Bronchial epithelial cell (primary cell): Measurements from ENCODE around the gene GNA14. TPM values are rescaled to one million over a fixed set of nuclear protein-coding genes. Genes with fewer than 3 reads are reported as not detected.
A peak's percentile ranks its signal among the peaks of the same experiment; 100 is the strongest.

Experiments
- DNase-seq: peaks from one replicate; pipeline ENCODE4 v3.0.0-alpha.2; 2010; ENCODE audit warnings: low read depth
- FAIRE-seq: peaks from 2 replicates; lab custom pipeline; 2011; peaks lifted over from hg19 to GRCh38; lab: Jason Lieb, UNC
- H3K27me3 ChIP-seq: 2 replicates; pipeline ENCODE4 v1.5.1; 2011; ENCODE audit warnings: low read length; ENCODE audit not compliant: control insufficient read depth, insufficient read depth
- H3K36me3 ChIP-seq: 2 replicates; pipeline ENCODE4 v1.5.1; 2011; ENCODE audit warnings: low read length; ENCODE audit not compliant: control insufficient read depth, insufficient read depth
- H3K4me3 ChIP-seq: 2 replicates; pipeline ENCODE4 v1.5.1; 2011; ENCODE audit warnings: mild to moderate bottlenecking, low read depth, low read length, control low read depth
- total RNA-seq: library from RNA; depleted of rRNA; stranded (reverse); fragments of >200 nt; gene quantifications from 2 replicates; pipeline ENCODE4 v1.2.1, GENCODE V29; 2014
- TF ChIP-seq, protein P1 (sequence below): IDR thresholded peaks from 2 replicates; pipeline ENCODE4 v1.5.1; 2011; ENCODE audit warnings: mild to moderate bottlenecking, moderate library complexity, low read length, control low read depth, inconsistent platforms; ENCODE audit not compliant: insufficient read depth, severe bottlenecking

The GNA14 gene
- total RNA-seq, 1 donor from 2014 or later: not detected

- H3K27me3 ChIP-seq: no peaks in the 10 kb centered on the region
- no peak for FAIRE-seq
Measured at GRCh38 chr9:77562019-77562748, 85.9 kb downstream of the GNA14 start.

DNA sequence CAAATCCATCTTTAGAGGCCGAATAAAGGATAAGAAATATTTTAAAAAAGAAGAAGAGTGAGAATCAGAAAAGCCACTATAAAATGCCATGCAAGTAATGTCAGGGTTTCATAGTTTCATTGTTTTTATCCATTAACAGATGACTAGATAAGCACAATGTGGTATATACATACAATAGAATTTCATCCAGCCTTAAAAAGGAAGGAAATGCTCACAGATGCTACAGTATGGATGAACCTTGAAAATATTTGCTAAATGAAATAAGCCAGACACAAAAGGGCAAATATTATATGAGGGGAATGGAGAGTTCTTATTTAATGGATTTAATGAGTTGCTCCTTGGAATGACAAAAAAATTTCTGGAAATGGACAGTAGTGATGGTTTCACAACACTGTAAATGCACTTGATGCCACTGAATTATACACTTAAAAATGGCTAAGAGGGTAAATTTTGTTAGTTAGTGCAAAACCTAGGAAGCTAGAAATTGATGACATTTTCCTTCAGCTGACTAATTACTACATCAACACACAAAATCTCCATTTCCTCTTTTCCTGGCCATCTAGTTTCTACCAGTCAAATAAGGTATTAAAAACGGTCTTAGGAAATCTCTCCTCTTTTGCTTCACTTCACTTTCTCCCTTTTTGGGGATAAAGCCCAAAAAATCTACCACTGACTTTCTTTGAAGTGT is 86.6 kb downstream of the GNA14 start:
- FAIRE-seq (peak; percentile 28), DNase-seq (no peak)
- Histone ChIP-seq H3K4me3 (no peak overlapping the region), H3K27me3 (no peaks in the 10 kb centered on the region), H3K36me3 (no peaks in the 10 kb centered on the region)
- TF ChIP-seq, protein P1, sequence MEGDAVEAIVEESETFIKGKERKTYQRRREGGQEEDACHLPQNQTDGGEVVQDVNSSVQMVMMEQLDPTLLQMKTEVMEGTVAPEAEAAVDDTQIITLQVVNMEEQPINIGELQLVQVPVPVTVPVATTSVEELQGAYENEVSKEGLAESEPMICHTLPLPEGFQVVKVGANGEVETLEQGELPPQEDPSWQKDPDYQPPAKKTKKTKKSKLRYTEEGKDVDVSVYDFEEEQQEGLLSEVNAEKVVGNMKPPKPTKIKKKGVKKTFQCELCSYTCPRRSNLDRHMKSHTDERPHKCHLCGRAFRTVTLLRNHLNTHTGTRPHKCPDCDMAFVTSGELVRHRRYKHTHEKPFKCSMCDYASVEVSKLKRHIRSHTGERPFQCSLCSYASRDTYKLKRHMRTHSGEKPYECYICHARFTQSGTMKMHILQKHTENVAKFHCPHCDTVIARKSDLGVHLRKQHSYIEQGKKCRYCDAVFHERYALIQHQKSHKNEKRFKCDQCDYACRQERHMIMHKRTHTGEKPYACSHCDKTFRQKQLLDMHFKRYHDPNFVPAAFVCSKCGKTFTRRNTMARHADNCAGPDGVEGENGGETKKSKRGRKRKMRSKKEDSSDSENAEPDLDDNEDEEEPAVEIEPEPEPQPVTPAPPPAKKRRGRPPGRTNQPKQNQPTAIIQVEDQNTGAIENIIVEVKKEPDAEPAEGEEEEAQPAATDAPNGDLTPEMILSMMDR: no peak

More at GRCh38 chr9:77562019-77562748, 85.9 kb downstream of the GNA14 start:
- TF ChIP-seq, protein P1: no peak
- no peak for DNase-seq
- H3K36me3 ChIP-seq: no peaks in the 10 kb centered on the region
- H3K4me3 ChIP-seq: no peak overlapping the region

DNA sequence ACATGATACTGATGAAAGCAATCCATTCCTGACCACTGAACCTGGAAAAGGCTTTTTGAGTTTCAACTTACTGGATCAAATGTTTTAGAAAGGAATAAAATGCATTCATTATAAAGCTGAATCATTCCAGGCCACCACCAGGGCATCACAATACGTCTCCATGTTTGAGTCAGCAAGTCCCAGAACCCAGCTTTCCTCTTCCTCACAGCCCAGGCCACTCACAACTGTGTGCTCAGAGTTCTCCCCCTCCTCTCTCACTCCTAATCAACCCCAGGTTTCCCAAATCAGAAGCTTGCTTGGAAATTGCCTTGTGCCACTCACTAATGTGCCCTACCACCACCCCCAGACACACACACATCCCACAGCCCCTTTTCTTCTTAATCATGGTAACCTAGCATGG is 91.7 kb downstream of the GNA14 start:
- H3K27me3 ChIP-seq: no peaks in the 10 kb centered on the region
- DNase-seq (no peak), FAIRE-seq (no peak)
- TF ChIP-seq, protein P1: no peak
- H3K4me3 ChIP-seq: no peak overlapping the region
- no peaks in the 10 kb centered on the region for H3K36me3 ChIP-seq

DNA sequence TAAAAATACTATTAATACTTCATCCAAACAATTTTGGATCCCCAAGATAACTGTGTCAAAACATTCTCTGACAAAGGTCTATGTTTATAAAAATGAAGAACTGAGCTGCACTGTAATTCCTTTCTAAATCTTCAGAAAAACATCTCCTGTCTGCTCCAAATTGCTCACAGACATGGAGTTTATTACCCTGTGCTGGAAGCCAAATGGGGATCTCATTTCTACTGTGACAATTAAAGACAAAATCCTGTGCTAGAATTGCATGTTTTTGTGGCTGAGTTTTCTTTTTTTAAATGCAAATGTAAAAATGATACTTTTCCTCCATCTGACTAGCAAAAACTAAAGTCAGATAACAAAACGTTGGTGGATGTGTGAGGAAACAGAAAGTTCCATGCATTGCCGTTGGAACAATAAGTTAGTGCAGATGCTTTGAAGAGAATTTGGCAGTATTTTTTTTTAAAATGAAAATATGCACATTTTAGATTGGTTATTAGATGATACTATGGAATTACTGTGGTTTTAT is 93.5 kb downstream of the GNA14 start:
- no peak for FAIRE-seq

DNA sequence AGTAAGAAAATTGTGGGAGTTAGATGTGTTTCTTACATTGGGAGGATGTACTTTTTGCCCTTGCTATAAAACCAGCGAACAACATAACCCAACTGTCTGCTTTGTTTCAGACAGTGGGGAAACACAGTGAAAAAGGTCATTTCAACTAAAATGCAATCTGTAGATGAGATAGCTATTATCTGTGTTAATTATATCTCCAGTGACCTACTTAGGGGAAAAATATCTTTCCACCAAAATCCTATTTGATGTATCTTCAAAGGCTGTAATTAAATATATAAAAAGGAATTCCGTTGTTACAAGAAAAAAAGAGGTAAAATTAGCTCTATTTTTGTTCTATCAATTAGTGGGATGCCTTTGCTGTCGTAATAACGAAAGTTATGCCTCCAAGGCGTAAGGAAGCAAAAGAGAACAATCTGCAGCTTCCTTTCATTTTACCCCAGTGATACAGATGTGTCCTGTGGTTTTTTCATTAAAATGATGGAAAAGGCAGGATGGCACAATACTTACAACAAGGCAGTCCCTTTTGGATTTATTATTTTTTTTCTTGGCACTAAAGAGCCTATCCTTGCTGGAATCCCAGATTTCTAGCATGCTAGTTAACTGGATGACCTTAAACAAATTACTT is 100.9 kb downstream of the GNA14 start:
- H3K4me3 ChIP-seq: no peak overlapping the region
- no peak for FAIRE-seq
- TF ChIP-seq, protein P1: no peak
- H3K36me3 ChIP-seq: no peaks in the 10 kb centered on the region
- DNase-seq: no peak
- H3K27me3 ChIP-seq: no peaks in the 10 kb centered on the region

More for the DNA sequence above, 93.5 kb downstream of the GNA14 start:
- no peaks in the 10 kb centered on the region for H3K36me3 ChIP-seq
- no peaks in the 10 kb centered on the region for H3K27me3 ChIP-seq
- no peak overlapping the region for H3K4me3 ChIP-seq
- no peak for DNase-seq
- TF ChIP-seq, protein P1: no peak
